DMS153 (cell line): Measurements from ENCODE around the gene JDP2.
"Not testable (repeated sequence)": the region's sequence is repeated elsewhere in the genome, so short reads cannot be mapped to it uniquely, and the experiment has no call there.

Experiments used
- DNase-seq: peaks from one replicate; lab custom pipeline; 2025; lab: John Stamatoyannopoulos, UW

The JDP2 gene

GRCh38 chr14:75456069-75456996, 28.5 kb downstream of the JDP2 start:
- DNase-seq = no peak

DNA sequence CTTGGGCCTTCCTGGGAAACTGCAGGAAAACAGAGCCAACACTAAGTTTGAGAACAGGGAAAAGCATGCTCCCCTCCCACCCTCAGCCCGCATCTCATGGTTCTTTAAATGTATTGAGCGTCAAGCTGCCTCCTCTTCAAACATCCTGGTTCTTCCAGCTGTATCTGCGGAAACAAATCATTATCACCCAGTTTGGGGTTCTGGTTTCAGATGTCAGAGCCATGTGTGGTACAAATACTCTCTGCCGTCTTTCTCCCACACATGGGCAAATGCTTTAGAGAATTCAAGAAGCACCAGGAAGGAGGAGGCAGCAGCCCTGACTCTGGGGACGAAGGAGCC, 29.1 kb downstream of the JDP2 start:
- DNase-seq = no peak

- no peak for DNase-seq
Observed at GRCh38 chr14:75457648-75458165, 29.9 kb downstream of the JDP2 start.

- no peak for DNase-seq
Observed at GRCh38 chr14:75458305-75458704, 30.5 kb downstream of the JDP2 start.

DNA sequence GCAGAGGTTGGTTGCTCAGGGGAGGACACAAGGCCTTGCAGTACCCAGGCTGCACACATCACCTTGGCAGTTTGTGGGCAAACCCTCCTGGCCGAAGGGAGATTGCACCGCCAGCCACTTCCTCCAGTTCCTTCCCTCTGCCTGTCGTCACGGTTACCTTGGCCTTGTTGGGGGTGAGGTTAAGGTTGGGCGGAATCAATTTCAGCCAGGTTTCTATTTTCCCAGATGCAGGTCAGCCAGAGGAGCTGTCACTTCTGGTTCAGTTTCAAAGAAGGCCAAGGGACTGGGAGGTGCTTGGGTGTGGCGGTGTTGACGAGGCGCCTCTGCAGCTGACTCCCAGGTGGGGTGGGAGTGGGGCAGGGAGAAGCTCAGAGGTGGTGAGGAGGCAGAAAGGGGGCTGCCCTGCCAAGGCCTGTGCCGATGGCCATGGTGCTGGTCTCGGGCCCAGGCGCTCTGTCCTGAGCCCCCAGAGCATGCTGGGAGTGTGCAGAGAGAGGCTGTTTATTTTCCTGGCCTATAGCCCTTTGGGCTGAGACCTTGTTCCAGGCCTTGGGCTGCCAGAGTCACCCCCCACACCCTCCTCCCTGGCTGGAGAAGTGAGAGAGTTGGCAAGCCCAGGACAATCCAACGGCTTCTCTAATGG, 31.4 kb downstream of the JDP2 start:
- peak; percentile 8 for DNase-seq

DNA sequence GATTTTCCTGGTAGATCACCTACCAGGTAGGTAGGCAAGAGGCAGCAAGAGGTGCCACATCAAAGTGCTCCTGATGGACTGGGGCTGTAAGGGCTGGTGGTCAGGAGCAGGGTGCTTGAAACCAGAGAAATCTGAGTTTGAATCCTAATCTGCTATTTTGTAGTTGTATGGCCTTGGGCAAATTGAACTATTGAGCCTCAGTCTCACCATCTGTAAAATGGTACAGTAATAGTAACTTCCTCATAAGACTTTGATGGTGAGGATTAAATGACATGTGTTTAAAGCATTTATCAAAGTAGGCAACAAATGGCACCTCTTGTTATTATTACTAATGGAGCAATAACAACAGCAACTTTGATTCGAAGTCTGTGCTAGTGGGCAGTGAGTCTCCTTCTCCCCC, 32.0 kb downstream of the JDP2 start:
- no peak for DNase-seq

- DNase-seq = no peak
Observed at GRCh38 chr14:75460394-75460793, 32.6 kb downstream of the JDP2 start.

GRCh38 chr14:75461303-75461702, 33.5 kb downstream of the JDP2 start:
- DNase-seq = no peak

- no peak for DNase-seq
Observed at GRCh38 chr14:75461755-75462349, 34.0 kb downstream of the JDP2 start.

DNA sequence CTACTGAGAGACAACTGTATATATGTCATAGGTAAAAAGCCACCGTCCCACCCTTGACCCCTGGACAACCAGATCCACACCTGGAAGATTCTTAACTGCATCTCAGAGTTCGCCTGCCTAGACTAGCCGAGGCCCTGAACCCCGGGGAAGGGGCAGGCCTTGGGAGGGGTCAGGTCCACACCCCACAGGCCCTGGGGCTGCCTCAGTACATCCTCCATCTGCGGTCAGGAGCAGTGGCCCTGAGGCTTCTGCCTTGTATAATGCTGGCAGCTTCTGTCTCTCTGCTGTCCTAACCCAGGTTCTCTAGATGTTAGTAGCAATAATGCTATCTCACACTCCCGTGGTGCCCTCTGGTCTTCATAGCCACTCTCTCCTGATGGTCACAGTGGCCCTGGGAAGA, 36.8 kb downstream of the JDP2 start:
- no peak for DNase-seq

- DNase-seq = no peak
Observed at GRCh38 chr14:75467763-75468162, 39.9 kb downstream of the JDP2 start.

GRCh38 chr14:75469164-75469563, 41.3 kb downstream of the JDP2 start:
- DNase-seq = no peak

- peak; percentile 58 for DNase-seq
Observed at GRCh38 chr14:75469606-75470237, 41.9 kb downstream of the JDP2 start.

DNA sequence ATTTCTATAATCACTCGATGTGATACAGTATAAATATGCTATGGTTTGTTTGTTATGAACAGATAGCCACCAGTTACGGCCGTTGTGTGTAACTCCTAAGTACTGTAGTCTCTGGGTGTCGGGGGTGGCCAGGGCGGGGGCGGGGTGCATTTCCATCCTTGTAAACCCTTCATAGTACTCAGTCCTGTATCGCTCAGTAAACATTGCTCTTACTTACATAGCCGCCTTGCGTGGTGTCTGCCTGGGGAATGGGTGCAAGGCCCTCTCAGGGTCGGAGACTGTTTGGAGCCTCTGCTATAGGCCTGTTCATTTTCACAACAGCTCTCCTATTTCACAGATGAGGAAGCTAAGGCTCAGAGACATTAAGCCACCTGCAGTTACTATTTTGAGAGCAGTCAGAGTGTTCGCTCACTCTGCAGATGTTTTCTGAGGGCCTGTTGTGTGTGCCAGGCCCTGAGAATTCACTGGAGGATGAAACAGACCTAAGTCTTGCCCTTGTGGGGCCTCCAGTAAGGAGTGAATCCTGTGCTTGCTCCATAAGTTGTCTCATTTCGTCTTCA, 42.5 kb downstream of the JDP2 start:
- peak; percentile 58 for DNase-seq

GRCh38 chr14:75471059-75471458, 43.2 kb downstream of the JDP2 start:
- DNase-seq = no peak

DNA sequence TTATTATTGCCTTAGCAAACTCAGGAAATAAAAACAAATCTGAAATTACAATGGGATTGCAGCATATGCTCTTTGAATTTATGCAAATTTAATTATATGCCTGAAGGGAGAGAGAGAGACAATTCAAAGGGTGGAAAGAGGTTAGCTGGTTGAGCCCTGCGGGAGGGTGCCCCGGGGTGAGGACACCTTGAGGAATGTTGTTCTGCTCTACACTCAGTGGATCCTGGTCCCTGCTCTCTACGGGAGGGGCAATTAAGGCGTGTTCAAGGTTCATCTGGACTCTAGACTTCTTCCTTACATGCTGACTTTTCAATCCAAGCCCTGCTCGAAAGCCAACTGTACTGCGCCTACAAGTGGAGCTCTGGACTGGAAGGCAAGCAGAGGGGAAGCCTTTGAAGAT, 46.3 kb downstream of the JDP2 start:
- not testable (repeated sequence) for DNase-seq

DNA sequence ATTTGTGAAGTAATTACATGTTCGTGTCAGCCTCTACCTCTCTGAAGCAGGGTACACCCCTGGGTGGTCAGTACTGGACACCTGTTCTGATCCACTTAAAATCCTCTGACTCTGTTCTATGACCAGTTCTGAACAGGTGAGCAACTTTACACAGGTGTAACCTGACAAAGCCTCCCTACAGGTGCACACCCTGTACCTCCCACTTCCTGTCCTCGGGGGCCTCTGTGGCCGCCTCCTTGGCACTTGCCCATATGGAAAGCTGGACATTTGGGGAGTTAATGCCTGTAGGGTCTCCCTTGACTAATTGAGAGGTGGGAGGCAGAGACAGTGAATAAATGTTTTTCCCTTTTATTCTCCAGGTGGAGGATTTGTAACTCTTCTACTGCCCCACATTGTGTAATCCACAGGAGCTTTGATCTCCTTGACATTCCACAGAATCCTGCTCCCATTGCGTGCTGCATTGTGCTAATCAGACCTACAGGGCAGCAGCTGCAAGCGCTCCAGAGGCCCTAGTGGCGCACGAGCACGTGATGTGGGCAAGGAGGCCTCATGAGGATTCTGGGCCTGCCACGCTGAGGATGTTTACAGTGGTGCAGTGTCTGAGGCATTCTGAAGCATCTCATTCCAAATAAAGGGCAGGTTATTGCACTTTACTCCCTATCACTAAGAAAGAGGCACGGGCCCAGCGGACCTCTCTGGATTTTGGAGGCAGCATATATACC, 48.6 kb downstream of the JDP2 start:
- DNase-seq = peak; percentile 82

DNA sequence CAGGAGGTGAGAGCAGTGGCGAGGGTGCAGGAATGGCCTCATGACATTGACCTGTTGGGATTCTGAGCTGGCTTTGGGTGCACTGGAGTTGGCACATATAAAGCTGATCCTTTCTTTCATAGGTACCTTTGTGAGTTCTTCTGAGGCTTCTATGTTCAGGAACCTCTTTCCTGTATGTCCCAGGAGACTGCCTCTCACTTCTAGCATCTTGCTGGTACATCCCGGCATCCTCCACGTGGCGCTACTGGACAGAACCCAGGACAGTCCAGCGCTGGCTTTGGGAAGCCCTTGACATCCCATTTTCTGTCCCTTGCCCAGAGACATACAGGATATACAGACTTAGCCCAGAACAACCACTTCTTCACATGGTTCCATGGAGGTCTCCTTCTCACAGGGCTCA, 50.1 kb downstream of the JDP2 start:
- no peak for DNase-seq

- DNase-seq = no peak
Observed at GRCh38 chr14:75479770-75480600, 52.2 kb downstream of the JDP2 start.

DNA sequence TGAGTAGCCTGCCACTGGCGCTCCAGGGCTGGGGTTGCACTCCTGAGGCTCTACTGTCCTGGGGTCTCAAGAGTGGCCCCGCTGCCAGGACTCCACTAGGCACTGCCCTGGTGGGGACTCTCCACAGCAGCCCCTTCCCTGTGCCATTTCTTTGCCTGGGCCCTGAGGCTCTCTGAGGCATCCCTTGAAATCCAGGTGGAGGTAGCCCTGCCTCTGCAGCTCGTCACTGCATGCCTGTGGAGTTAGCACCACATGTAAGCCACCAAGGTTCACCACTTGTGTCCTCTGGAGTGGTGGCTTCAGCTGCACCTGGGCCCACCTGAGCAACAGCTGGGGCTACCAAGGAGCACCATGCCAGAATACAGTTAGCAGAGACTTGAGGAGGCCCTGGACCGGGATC, 54.5 kb downstream of the JDP2 start:
- DNase-seq = no peak
